HG03139 (cell line): ENCODE measurements around the gene BTK.
"Not testable (repeated sequence)": the region's sequence is repeated elsewhere in the genome, so short reads cannot be mapped to it uniquely, and the experiment has no call there.

Experiments used
- ATAC-seq: cut with Tn5 transposase; IDR thresholded peaks from one replicate; pipeline ENCODE4 v1.9.1; 2021; ENCODE audit not compliant: unreplicated experiment

BTK gene

GRCh38 chrX:101347859-101348451 is 38.0 kb downstream of the BTK start:
- peak; percentile 11 for ATAC-seq

- no peak for ATAC-seq
These were observed 48.2 kb downstream of the BTK start for GRCh38 chrX:101337776-101338271.

- ATAC-seq = not testable (repeated sequence)
These were observed 51.7 kb downstream of the BTK start for GRCh38 chrX:101334310-101334709.

- not testable (repeated sequence) for ATAC-seq
These were observed 59.4 kb downstream of the BTK start for GRCh38 chrX:101326600-101326999.

- no peak for ATAC-seq
These were observed 82.2 kb downstream of the BTK start for GRCh38 chrX:101303790-101304189.
